Endometrial microvascular endothelial cells (primary cell): ENCODE data around the gene NOD2. TPM values are rescaled to one million over a fixed set of nuclear protein-coding genes. Genes with fewer than 3 reads are reported as not detected.

ENCODE experiments used
- in situ Hi-C: cut with HindIII; loops from 2 replicates; pipeline ENCODE4 v1.10.0; 2017; ENCODE audit warnings: low sequenced_read_pairs, low pct_unique_long_range_greater_than_20kb; ENCODE audit errors: inconsistent ontology term
- total RNA-seq: library from RNA; depleted of rRNA; stranded (reverse); fragments of >200 nt; gene quantifications from one replicate; pipeline ENCODE4 v1.2.3, GENCODE V29; 2015; ENCODE audit errors: inconsistent ontology term

Gene NOD2
- total RNA-seq = 1.9 TPM

GRCh38 chr16:50692999-50693781 lies at the start of gene NOD2:
Gene NOD2 (plus strand): TSS chr16:50693606. CDS start chr16:50699496, 5,890 bp downstream.
- in situ Hi-C loops = no loop called here

GRCh38 chr16:50644245-50644644 lies 49.2 kb upstream of the NOD2 start:
- in situ Hi-C loops = no loop called here

GRCh38 chr16:50644729-50645128 lies 48.7 kb upstream of the NOD2 start:
- in situ Hi-C loops = no loop called here

- in situ Hi-C loops = no loop called here
These were observed 47.7 kb upstream of the NOD2 start for GRCh38 chr16:50645563-50646220.

GRCh38 chr16:50646345-50646744 lies 47.1 kb upstream of the NOD2 start:
- in situ Hi-C loops = no loop called here

GRCh38 chr16:50651835-50652438 lies 41.5 kb upstream of the NOD2 start:
- in situ Hi-C loops = no loop called here

- in situ Hi-C loops = no loop called here
These were observed 40.5 kb upstream of the NOD2 start for GRCh38 chr16:50652836-50653425.

GRCh38 chr16:50653633-50654519 lies 39.5 kb upstream of the NOD2 start:
- in situ Hi-C loops = no loop called here

- in situ Hi-C loops = no loop called here
These were observed 37.8 kb upstream of the NOD2 start for GRCh38 chr16:50655558-50656055.

- in situ Hi-C loops = no loop called here
These were observed 36.2 kb upstream of the NOD2 start for GRCh38 chr16:50657241-50657640.

- in situ Hi-C loops = no loop called here
These were observed 33.6 kb upstream of the NOD2 start for GRCh38 chr16:50659806-50660205.

- in situ Hi-C loops = no loop called here
These were observed 31.0 kb upstream of the NOD2 start for GRCh38 chr16:50662306-50662940.

GRCh38 chr16:50664270-50664669 lies 29.1 kb upstream of the NOD2 start:
- in situ Hi-C loops = no loop called here

- in situ Hi-C loops = no loop called here
These were observed 28.1 kb upstream of the NOD2 start for GRCh38 chr16:50665128-50665878.

GRCh38 chr16:50666658-50667496 lies 26.5 kb upstream of the NOD2 start:
- in situ Hi-C loops = no loop called here

GRCh38 chr16:50667497-50668367 lies 25.7 kb upstream of the NOD2 start:
- in situ Hi-C loops = no loop called here
